ENCODE results near the gene TMEM202.
"Not testable (repeated sequence)": the region's sequence is repeated elsewhere in the genome, so short reads cannot be mapped to it uniquely, and the experiment has no call there.

GRCh38 chr15:72413337-72413736 is 15.2 kb downstream of the TMEM202 start:
- TF ChIP-seq EZH2 (IDR thresholded peaks at IDR 0.05; ENCODE audit: low read length, missing control alignments); CTCF (conservative IDR thresholded peaks at IDR 0.05 in 1 of 2, IDR thresholded peaks at IDR 0.05 in 1 of 2; ENCODE audit: low read depth in 1 of 2, low read length in 2 of 2): not testable (repeated sequence)

All from fibroblast of lung (primary cell).